PC-3 (cell line): ENCODE data around the gene CMTM5. TPM values are rescaled to one million over a fixed set of nuclear protein-coding genes. Genes with fewer than 3 reads are reported as not detected.

Experiments used
- ATAC-seq: fragments of 200-7000 bp; cut with Tn5 transposase; 2 replicates; pipeline ENCODE4 v1.9.1; 2020; ENCODE audit warnings: mild to moderate bottlenecking, moderate library complexity
- BruUV-seq: library from RNA; stranded (reverse); fragments of 400-500 nt; replicated peaks from 2 replicates; lab custom pipeline; 2021; lab: Mats Ljungman, UMichigan
- CTCF ChIA-PET: fragments of 300-600 bp; sonication (Branson Sonifier 250); formaldehyde crosslinking; loops from one replicate; lab custom pipeline; 2022; ENCODE audit warnings: antibody characterized with exemption; lab: Charles Lee
- POLR2A ChIA-PET: fragments of 300-600 bp; sonication (Branson Sonifier 250); formaldehyde crosslinking; loops from one replicate; lab custom pipeline; 2022; ENCODE audit warnings: antibody characterized with exemption; ENCODE audit not compliant: unreplicated experiment; lab: Charles Lee
- DNase-seq: peaks from one replicate; pipeline ENCODE4 v3.0.0-alpha.2; 2015
- H2AFZ ChIP-seq: fragments of 300-600 bp; sonication (generic); 2 replicates; pipeline ENCODE4 v1.6.0; 2016; ENCODE audit warnings: antibody characterized with exemption, low read length
- H3F3A ChIP-seq: fragments of 300-600 bp; sonication (generic); one replicate; pipeline ENCODE4 v1.6.0; 2017; ENCODE audit warnings: antibody characterized with exemption, low read length, control low read depth, mild to moderate bottlenecking; ENCODE audit not compliant: unreplicated experiment
- H3K27ac ChIP-seq: fragments of 300-600 bp; sonication (generic); 2 replicates; pipeline ENCODE4 v1.5.1; 2016; ENCODE audit warnings: mild to moderate bottlenecking, low read length
- H3K27me3 ChIP-seq: fragments of 300-600 bp; sonication (generic); 2 replicates; pipeline ENCODE4 v1.6.1; 2016; ENCODE audit warnings: low read length, mixed read lengths
- H3K36me3 ChIP-seq: fragments of 300-600 bp; sonication (generic); 2 replicates; pipeline ENCODE4 v1.6.1; 2016; ENCODE audit warnings: low read depth, mixed run types, low read length, mixed read lengths
- H3K4me1 ChIP-seq: fragments of 300-600 bp; sonication (generic); 2 replicates; pipeline ENCODE4 v1.5.1; 2016; ENCODE audit warnings: low read length; ENCODE audit not compliant: insufficient read depth
- H3K4me2 ChIP-seq: fragments of 300-600 bp; sonication (generic); 2 replicates; pipeline ENCODE4 v1.6.0; 2016; ENCODE audit warnings: low read length
- H3K4me3 ChIP-seq: fragments of 300-600 bp; sonication (generic); 2 replicates; pipeline ENCODE4 v1.5.1; 2016; ENCODE audit warnings: mild to moderate bottlenecking, low read length, mixed read lengths
- H3K79me2 ChIP-seq: fragments of 300-600 bp; sonication (generic); 2 replicates; pipeline ENCODE4 v1.6.1; 2017; ENCODE audit warnings: low read length, mixed read lengths
- H3K9ac ChIP-seq: fragments of 300-600 bp; sonication (generic); 2 replicates; pipeline ENCODE4 v1.6.0; 2016; ENCODE audit warnings: mild to moderate bottlenecking, low read length
- H3K9me2 ChIP-seq: fragments of 300-600 bp; sonication (generic); replicated peaks from 2 replicates; pipeline ENCODE4 v1.6.1; 2016; ENCODE audit warnings: mixed run types, low read length, mixed read lengths
- H3K9me3 ChIP-seq: fragments of 300-600 bp; sonication (generic); 2 replicates; pipeline ENCODE4 v1.6.1; 2016; ENCODE audit warnings: low read length, mixed read lengths
- H4K20me1 ChIP-seq: fragments of 300-600 bp; sonication (generic); 2 replicates; pipeline ENCODE4 v1.6.1; 2016; ENCODE audit warnings: low read length, mixed read lengths
- EZH2 ChIP-seq: fragments of 300-600 bp; sonication (generic); IDR thresholded peaks from one replicate; pipeline ENCODE4 v1.6.1; 2017; ENCODE audit warnings: antibody characterized with exemption, mild to moderate bottlenecking, low read length; ENCODE audit not compliant: unreplicated experiment
- EZH2phosphoT487 ChIP-seq: fragments of 300-600 bp; sonication (generic); IDR thresholded peaks from 2 replicates; pipeline ENCODE4 v1.6.1; 2018; ENCODE audit warnings: mild to moderate bottlenecking, antibody characterized with exemption, low read length, borderline replicate concordance
- intact Hi-C: fragments of 100-400 bp; cut with micrococcal nuclease; formaldehyde crosslinking; loops from 2 replicates; pipeline ENCODE4 v1.9.0; 2023
- total RNA-seq: library from RNA; depleted of rRNA; stranded (reverse); fragments of >200 nt; gene quantifications from 2 replicates; pipeline ENCODE4 v1.2.3, GENCODE V29; 2014
- TF ChIP-seq, protein P1 (sequence below): fragments of 300-600 bp; sonication (generic); conservative IDR thresholded peaks from 2 replicates; pipeline ENCODE4 v1.5.1; 2017; ENCODE audit warnings: antibody characterized with exemption, low read depth, mild to moderate bottlenecking, low read length

Gene CMTM5
- total RNA-seq, 1 experiment from 2014 or later: not detected

DNA sequence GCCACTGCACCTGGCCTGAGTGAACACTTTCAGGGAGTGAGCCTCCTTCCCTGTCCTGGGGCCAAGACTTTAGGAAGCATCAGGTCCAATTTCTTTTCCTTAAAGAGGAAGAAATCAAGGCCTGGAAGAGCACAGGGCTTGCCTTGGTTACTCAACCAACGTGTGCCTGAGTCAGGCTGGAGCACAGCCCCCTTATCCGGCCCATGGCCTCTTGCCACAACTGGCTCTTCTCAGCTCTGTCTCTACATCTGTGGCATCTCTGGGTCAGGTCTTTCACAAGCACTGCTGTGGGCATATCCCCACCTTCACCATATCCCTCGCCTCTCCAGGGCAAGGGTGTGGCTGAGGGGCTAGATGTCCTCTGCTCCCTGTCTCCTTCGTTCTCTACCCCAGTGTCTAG, 24.4 kb downstream of the CMTM5 start:
- POLR2A ChIA-PET: no interaction called here
- Histone ChIP-seq H3K36me3 (no peaks in the 10 kb centered on the region), H3K9ac (no peak overlapping the region), H2AFZ (no peak overlapping the region), H3K79me2 (no peaks in the 10 kb centered on the region), H3K4me3 (no peak overlapping the region), H3K27me3 (peaks cover 52% of the 10 kb centered on the region), H3K4me2 (no peak overlapping the region), H3K9me3 (no peaks in the 10 kb centered on the region), H3K27ac (no peak overlapping the region), H3K9me2 (no peaks in the 10 kb centered on the region), H3K4me1 (no peaks in the 10 kb centered on the region), H4K20me1 (no peaks in the 10 kb centered on the region), H3F3A (no peaks in the 10 kb centered on the region)
- CTCF ChIA-PET: no interaction called here
- DNase-seq: no peak
- BruUV-seq: no TSS peak
- no peak for ATAC-seq
- intact Hi-C loops: no loop called here
- TF ChIP-seq EZH2phosphoT487: no peak
- TF ChIP-seq, protein P1, sequence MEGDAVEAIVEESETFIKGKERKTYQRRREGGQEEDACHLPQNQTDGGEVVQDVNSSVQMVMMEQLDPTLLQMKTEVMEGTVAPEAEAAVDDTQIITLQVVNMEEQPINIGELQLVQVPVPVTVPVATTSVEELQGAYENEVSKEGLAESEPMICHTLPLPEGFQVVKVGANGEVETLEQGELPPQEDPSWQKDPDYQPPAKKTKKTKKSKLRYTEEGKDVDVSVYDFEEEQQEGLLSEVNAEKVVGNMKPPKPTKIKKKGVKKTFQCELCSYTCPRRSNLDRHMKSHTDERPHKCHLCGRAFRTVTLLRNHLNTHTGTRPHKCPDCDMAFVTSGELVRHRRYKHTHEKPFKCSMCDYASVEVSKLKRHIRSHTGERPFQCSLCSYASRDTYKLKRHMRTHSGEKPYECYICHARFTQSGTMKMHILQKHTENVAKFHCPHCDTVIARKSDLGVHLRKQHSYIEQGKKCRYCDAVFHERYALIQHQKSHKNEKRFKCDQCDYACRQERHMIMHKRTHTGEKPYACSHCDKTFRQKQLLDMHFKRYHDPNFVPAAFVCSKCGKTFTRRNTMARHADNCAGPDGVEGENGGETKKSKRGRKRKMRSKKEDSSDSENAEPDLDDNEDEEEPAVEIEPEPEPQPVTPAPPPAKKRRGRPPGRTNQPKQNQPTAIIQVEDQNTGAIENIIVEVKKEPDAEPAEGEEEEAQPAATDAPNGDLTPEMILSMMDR: no peak
- no peak for TF ChIP-seq EZH2

DNA sequence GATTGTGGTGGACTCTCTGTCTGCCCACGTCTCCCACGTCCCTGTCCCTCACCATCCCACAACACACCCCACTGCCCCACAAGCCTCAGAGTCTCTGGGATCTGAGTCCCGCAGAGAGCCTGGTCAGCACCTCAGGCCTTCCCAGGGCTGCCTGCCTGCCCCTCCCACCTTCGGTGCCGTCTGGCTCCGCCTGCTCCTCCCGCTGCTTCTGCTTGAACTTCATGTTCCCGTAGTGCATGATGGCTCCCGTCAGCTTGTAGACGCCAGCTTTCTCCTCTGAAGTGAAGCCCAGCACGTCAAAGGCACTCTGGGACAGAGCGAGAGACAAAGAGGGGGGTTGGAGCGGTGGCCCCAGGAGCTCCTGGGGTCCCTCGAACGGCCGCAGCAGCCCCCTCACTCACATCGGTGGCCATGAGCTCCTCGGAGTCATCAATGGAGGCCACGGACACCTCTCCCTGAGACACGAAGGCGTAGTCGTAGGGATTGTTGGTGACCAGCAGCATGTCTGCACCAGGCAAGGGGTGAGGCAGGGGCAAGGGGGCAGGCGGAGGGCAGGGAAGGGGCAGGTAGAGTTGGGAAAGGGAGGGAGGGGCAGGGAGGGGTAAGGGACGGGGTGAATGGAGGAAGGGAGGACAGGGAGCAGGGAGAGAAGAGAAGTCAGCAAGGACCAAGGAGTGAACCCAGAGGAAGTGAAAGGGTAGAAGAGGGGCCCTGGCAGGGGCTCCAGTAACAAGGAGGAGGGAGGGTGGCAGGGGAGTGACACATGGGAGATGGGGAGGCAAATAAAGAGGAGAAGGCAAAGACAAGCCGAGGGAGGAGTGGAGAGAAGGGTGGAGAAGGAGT, 25.7 kb downstream of the CMTM5 start:
- H3K36me3 ChIP-seq: no peaks in the 10 kb centered on the region
- no peaks in the 10 kb centered on the region for H3K4me1 ChIP-seq
- no peak overlapping the region for H3K27ac ChIP-seq
- DNase-seq (no peak), ATAC-seq (no peak)
- POLR2A ChIA-PET: no interaction called here
- BruUV-seq: no TSS peak
- CTCF ChIA-PET: no interaction called here
- intact Hi-C loops: no loop called here
- H3K9me3 ChIP-seq: no peaks in the 10 kb centered on the region
- TF ChIP-seq EZH2phosphoT487 (no peak), EZH2 (no peak)
- TF ChIP-seq, protein P1: no peak
- H4K20me1 ChIP-seq: no peaks in the 10 kb centered on the region
- peaks cover 52% of the 10 kb centered on the region for H3K27me3 ChIP-seq
- no peak overlapping the region for H3K9ac ChIP-seq
- no peak overlapping the region for H3K4me2 ChIP-seq
- H2AFZ ChIP-seq: no peak overlapping the region
- no peak overlapping the region for H3K4me3 ChIP-seq
- no peaks in the 10 kb centered on the region for H3F3A ChIP-seq
- no peaks in the 10 kb centered on the region for H3K9me2 ChIP-seq
- no peaks in the 10 kb centered on the region for H3K79me2 ChIP-seq

DNA sequence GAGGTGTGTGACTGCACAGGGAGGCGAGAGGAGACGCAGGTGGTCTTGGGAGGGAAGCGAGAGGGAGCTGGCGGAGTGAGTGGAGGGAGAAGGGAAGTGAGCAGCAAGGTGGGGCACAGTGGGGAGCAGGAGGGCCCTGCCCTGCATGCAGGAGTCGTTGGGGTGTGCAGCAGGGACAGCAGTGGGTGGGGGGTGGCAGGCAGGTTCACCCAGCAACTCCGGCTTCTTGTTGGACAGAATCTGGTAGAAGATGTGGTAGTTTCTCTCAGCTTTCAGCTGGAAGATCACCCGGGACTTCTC, 26.2 kb downstream of the CMTM5 start:
- Histone ChIP-seq H3K27me3 (peaks cover 55% of the 10 kb centered on the region), H3F3A (no peaks in the 10 kb centered on the region), H3K9me3 (no peaks in the 10 kb centered on the region), H3K4me2 (no peak overlapping the region), H3K9me2 (no peaks in the 10 kb centered on the region), H4K20me1 (no peaks in the 10 kb centered on the region), H2AFZ (no peak overlapping the region), H3K79me2 (no peaks in the 10 kb centered on the region), H3K36me3 (no peaks in the 10 kb centered on the region), H3K9ac (no peak overlapping the region), H3K4me3 (no peak overlapping the region), H3K27ac (no peak overlapping the region), H3K4me1 (no peaks in the 10 kb centered on the region)
- BruUV-seq: no TSS peak
- ChIA-PET POLR2A (no interaction called here), CTCF (no interaction called here)
- no peak for ATAC-seq
- intact Hi-C loops: no loop called here
- TF ChIP-seq EZH2 (no peak), EZH2phosphoT487 (no peak)
- TF ChIP-seq, protein P1: no peak
- no peak for DNase-seq
